CD4-positive, alpha-beta T cell (primary cell): ENCODE measurements around the gene ABHD10. TPM values are rescaled to one million over a fixed set of nuclear protein-coding genes. Genes with fewer than 3 reads are reported as not detected.

ENCODE experiments used
- ATAC-seq: fragments of 200-7000 bp; cut with Tn5 transposase; one replicate; pipeline ENCODE4 v1.10.0; 2022; ENCODE audit warnings: mild to moderate bottlenecking; ENCODE audit not compliant: poor library complexity
- CTCF ChIA-PET: fragments of 350-600 bp; sonication (Branson Sonifier 250); formaldehyde crosslinking; loops from one replicate; lab custom pipeline; 2021; ENCODE audit warnings: antibody characterized with exemption, inconsistent platforms; lab: Charles Lee
- POLR2A ChIA-PET: fragments of 350-600 bp; sonication (Branson Sonifier 250); formaldehyde crosslinking; loops from one replicate; lab custom pipeline; 2021; ENCODE audit warnings: antibody characterized with exemption, inconsistent platforms; lab: Charles Lee
- DNase-seq, 14 experiments: peaks; one replicate each; pipeline ENCODE4 v3.0.0-alpha.2; 2013 to 2020; ENCODE audit warnings: mixed read lengths in 2 of 14
- H3K27ac ChIP-seq, 2 donors: one replicate each; pipeline versions ENCODE4 v1.5.1 to v1.7.0; 2013; ENCODE audit warnings: low read length in 2 of 2, low read depth in 1 of 2, mild to moderate bottlenecking in 1 of 2
- H3K27me3 ChIP-seq, 2 experiments: 1 replicate in 1 of 2; 2 replicates in 1 of 2; pipeline versions ENCODE4 v1.6.1 to v1.7.0; 2013; ENCODE audit warnings: low read length in 2 of 2, control low read depth in 1 of 2, mild to moderate bottlenecking in 1 of 2, moderate library complexity in 1 of 2; ENCODE audit not compliant: insufficient read depth in 2 of 2, control insufficient read depth in 1 of 2
- H3K36me3 ChIP-seq: one replicate; pipeline ENCODE4 v1.6.1; 2013; ENCODE audit warnings: low read length, control low read depth; ENCODE audit not compliant: insufficient read depth
- H3K4me1 ChIP-seq: one replicate; pipeline ENCODE4 v1.6.1; 2013; ENCODE audit warnings: low read length, control low read depth; ENCODE audit not compliant: insufficient read depth
- H3K4me3 ChIP-seq: one replicate; pipeline ENCODE4 v1.5.1; 2013; ENCODE audit warnings: mild to moderate bottlenecking, low read length, moderate library complexity
- H3K9me3 ChIP-seq, 2 experiments: 1 replicate in 1 of 2; 2 replicates in 1 of 2; pipeline versions ENCODE4 v1.6.1 to v1.7.0; 2013; ENCODE audit warnings: low read length in 2 of 2, mild to moderate bottlenecking in 2 of 2, control low read depth in 1 of 2, moderate library complexity in 1 of 2; ENCODE audit not compliant: control insufficient read depth in 1 of 2, insufficient read depth in 1 of 2
- H3K27ac Mint-ChIP-seq: one replicate; pipeline ENCODE4 v1.8.0; 2020; ENCODE audit warnings: mixed read lengths
- H3K27me3 Mint-ChIP-seq: one replicate; pipeline ENCODE4 v1.8.0; 2021; ENCODE audit warnings: mixed read lengths
- H3K36me3 Mint-ChIP-seq: one replicate; pipeline ENCODE4 v1.8.0; 2021; ENCODE audit warnings: low read depth, mixed read lengths
- H3K4me1 Mint-ChIP-seq: one replicate; pipeline ENCODE4 v1.8.0; 2021; ENCODE audit warnings: low read depth, mixed read lengths
- H3K4me3 Mint-ChIP-seq: one replicate; pipeline ENCODE4 v1.8.0; 2020; ENCODE audit warnings: mild to moderate bottlenecking, mixed read lengths
- H3K9me3 Mint-ChIP-seq: one replicate; pipeline ENCODE4 v1.8.0; 2020; ENCODE audit warnings: mixed read lengths
- CTCF ChIP-seq: fragments of 200-600 bp; IDR thresholded peaks from one replicate; pipeline ENCODE4 v1.8.0; 2022; ENCODE audit warnings: antibody characterized with exemption, mild to moderate bottlenecking
- intact Hi-C, 2 experiments: fragments of 100-400 bp; cut with DNase I in 1 of 2; cut with micrococcal nuclease in 1 of 2; formaldehyde crosslinking; loops; one replicate each; pipeline versions ENCODE4 v1.15.1 to v1.9.0; 2023 to 2025; cut with DNase I, micrococcal nuclease
- total RNA-seq, 174 experiments: library from RNA in 2 of 174; stranded (reverse) in 2 of 174; gene quantifications; one replicate each; pipeline ENCODE4 v1.2.3 and lab custom pipeline; 2021 to 2026

Gene ABHD10
- total RNA-seq, 2 experiments from 2014 or later, result 28.2 to 32.5 TPM

DNA sequence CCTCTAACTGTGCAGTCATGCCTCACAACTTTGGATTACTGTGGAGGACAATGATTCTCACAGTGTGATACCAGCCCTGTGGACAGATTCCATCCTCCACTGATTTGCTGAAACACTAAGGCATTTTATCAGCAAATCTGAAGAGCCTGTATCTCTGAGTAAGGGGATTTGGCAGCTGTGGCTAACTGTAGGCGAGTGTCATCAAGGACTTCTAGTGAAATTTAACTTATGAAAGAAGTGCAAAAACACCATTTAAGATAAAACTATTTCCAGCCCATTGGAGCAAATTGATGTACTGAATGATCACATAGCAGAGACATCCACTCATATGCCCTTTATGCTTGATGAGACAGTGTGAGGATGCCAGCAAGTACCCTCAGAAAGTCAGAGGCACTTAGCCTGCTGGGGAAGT lies 41.9 kb downstream of the ABHD10 start:
- Histone ChIP-seq H3K9me3 (peaks cover 0 to 4% of the 10 kb centered on the region in 2 experiments), H3K4me1 (no peaks in the 10 kb centered on the region), H3K27me3 (no peaks in the 10 kb centered on the region), H3K4me3 (no peak overlapping the region), H3K36me3 (no peaks in the 10 kb centered on the region), H3K27ac (no peak overlapping the region)
- ATAC-seq, result no peak
- intact Hi-C loops, result no loop called here
- no peak for TF ChIP-seq CTCF
- Mint-ChIP-seq H3K4me1 (no peaks in the 10 kb centered on the region), H3K36me3 (no peaks in the 10 kb centered on the region), H3K27ac (no peak overlapping the region), H3K9me3 (no peaks in the 10 kb centered on the region), H3K4me3 (no peak overlapping the region), H3K27me3 (no peaks in the 10 kb centered on the region)
- ChIA-PET CTCF (no interaction called here), POLR2A (no interaction called here)
- no peak for DNase-seq

DNA sequence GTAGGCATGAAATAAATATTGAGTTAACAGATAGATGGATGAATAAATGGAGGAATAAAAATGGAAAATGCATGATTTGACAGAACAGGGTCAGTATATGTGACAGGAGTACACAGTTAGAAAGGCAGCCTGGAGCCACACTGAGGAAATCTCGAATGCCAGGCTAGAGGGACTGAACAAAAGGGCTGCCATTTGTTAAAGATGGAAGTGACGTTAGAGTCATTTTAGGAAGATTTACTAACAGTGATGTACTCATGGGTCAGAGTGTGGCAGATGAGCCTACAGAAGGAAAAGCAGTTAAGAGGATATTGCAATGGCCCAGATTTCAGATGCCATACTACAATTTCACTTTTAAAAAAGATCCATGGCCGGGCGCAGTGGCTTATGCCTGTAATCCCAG lies 48.3 kb downstream of the ABHD10 start:
- no peaks in the 10 kb centered on the region for H3K36me3 Mint-ChIP-seq
- no peak overlapping the region for H3K27ac Mint-ChIP-seq
- H3K36me3 ChIP-seq, result no peaks in the 10 kb centered on the region

DNA sequence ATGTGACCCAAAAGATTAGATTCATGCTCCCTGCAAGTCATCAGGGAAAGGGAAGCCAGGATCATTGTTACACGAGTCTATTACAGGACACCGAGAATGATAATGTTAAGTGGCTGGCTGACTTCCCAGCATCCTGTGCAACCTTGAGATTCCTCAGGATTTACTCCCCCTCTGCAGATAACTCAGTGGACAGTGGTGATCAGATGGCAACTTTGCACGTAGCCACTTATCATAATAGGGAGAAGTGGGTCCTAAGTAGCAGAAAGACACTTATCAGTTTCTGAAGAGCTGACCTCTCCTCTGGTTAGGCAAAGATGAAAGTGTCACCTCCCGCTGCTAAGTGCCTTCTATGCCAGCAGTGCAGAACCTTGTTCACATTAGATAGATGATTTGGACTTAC lies 49.0 kb downstream of the ABHD10 start:
- H3K4me1 Mint-ChIP-seq, result no peaks in the 10 kb centered on the region
- CTCF ChIA-PET, result no interaction called here
- no peak overlapping the region for H3K27ac Mint-ChIP-seq
- TF ChIP-seq CTCF, result no peak
- POLR2A ChIA-PET, result no interaction called here
- Histone ChIP-seq H3K27ac (no peak overlapping the region), H3K36me3 (no peaks in the 10 kb centered on the region), H3K4me1 (no peaks in the 10 kb centered on the region), H3K4me3 (no peak overlapping the region), H3K27me3 (no peaks in the 10 kb centered on the region), H3K9me3 (no peaks in the 10 kb centered on the region)
- ATAC-seq (no peak), DNase-seq (no peak)
- H3K9me3 Mint-ChIP-seq, result no peaks in the 10 kb centered on the region
- no peaks in the 10 kb centered on the region for H3K36me3 Mint-ChIP-seq
- intact Hi-C loops, result no loop called here
- no peak overlapping the region for H3K4me3 Mint-ChIP-seq
- no peaks in the 10 kb centered on the region for H3K27me3 Mint-ChIP-seq

More for the DNA sequence above, 48.3 kb downstream of the ABHD10 start:
- H3K9me3 Mint-ChIP-seq, result no peaks in the 10 kb centered on the region
- intact Hi-C loops, result no loop called here
- H3K4me1 Mint-ChIP-seq, result no peaks in the 10 kb centered on the region
- Histone ChIP-seq H3K9me3 (peaks cover 0 to 4% of the 10 kb centered on the region in 2 experiments), H3K27me3 (no peaks in the 10 kb centered on the region), H3K4me1 (no peaks in the 10 kb centered on the region), H3K27ac (no peak overlapping the region), H3K4me3 (no peak overlapping the region)
- DNase-seq (no peak), ATAC-seq (no peak)
- POLR2A ChIA-PET, result no interaction called here
- H3K4me3 Mint-ChIP-seq, result no peak overlapping the region
- no peaks in the 10 kb centered on the region for H3K27me3 Mint-ChIP-seq
- CTCF ChIA-PET, result no interaction called here
- TF ChIP-seq CTCF, result no peak
